ENCODE results near the gene CEP72. TPM values are rescaled to one million over a fixed set of nuclear protein-coding genes. Genes with fewer than 3 reads are reported as not detected.
"Not testable (repeated sequence)": the region's sequence is repeated elsewhere in the genome, so short reads cannot be mapped to it uniquely, and the experiment has no call there.

The CEP72 gene
- total RNA-seq, 6 experiments from 2014 or later, result 2.9 to 5.0 (median 4.0) TPM

DNA sequence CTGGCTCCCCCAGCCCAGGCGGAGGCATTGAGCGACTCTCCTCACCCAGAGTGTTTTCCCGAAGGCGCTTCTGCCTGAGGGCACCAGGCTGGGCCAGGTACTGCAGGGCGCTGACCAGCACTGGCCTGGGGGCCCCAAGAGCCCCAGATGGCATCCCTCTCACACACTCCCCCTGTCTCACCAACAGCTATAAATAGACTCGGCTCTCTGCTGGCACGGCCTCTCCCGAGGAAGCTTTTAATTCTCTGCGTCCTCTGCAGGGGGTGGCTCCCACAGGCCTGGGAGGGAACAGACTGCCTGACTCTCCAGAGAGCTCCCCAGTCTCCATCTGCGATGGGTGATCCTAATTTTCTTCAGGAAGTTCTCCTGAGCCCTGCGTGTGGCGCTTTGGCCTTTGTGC is 78.2 kb downstream of the CEP72 start:
- H3K4me3 Mint-ChIP-seq; H3K27ac Mint-ChIP-seq; DNase-seq; H3K36me3 Mint-ChIP-seq (ENCODE audit: low read depth); H3K9me3 Mint-ChIP-seq; H3K27me3 Mint-ChIP-seq (ENCODE audit: insufficient read depth); H3K4me1 Mint-ChIP-seq (ENCODE audit: low read depth): not testable (repeated sequence)

DNA sequence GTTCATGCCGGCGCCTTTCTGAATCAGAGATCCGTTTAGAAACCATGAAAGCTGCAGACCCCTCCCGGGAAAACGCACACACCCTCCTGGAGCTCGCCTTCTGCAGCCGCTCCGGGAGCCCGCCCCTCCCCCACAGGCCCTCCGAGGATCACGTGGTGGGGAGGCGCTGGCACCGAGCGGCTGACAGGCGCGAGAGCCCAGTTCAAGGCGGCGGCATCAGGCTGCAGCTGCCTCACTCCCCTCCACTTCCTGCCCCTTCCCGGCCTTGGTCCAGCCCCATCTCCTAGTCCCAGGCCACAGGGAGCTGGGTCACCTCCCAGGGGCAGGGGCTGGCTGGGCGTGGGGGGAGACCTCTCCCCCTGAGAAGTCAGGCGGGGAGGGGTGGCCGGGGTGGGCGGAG is 78.9 kb downstream of the CEP72 start:
- not testable (repeated sequence) for H3K9me3 Mint-ChIP-seq; H3K36me3 Mint-ChIP-seq (ENCODE audit: low read depth); H3K27me3 Mint-ChIP-seq (ENCODE audit: insufficient read depth); H3K4me1 Mint-ChIP-seq (ENCODE audit: low read depth); H3K4me3 Mint-ChIP-seq; H3K27ac Mint-ChIP-seq
- peak; percentile 25 for DNase-seq

DNA sequence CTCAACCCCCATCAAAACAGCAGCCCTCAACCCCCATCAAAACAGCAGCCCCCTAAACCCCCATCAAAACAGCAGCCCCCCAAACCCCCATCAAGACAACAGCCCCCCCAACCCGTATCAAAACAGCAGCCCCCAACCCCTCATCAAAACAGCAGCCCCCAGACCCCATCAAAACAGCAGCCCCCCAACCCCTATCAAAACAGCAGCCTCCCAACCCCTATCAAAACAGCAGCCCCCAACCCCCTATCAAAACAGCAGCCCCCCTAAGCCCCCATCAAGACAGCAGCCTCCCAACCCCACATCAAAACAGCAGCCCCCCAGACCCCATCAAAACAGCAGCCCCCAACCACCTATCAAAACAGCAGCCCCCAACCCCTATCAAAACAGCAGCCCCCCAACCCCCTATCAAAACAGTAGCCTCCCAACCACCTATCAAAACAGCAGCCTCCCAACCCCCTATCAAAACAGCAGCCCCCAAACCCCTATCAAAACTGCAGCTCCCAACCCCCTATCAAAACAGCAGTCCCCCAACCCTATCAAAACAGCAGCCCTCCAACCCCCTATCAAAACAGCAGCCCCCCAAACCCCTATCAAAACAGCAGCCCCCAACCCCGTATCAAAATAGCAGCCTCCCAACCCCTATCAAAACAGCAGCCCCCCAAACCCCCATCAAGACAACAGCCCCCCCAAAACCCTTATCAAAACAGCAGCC is 79.8 kb downstream of the CEP72 start:
- Mint-ChIP-seq H3K4me1 (ENCODE audit: low read depth) (no peaks in the 10 kb centered on the region), H3K27ac (no peak overlapping the region), H3K36me3 (ENCODE audit: low read depth) (no peaks in the 10 kb centered on the region), H3K9me3 (no peaks in the 10 kb centered on the region), H3K27me3 (ENCODE audit: insufficient read depth) (peaks cover 4% of the 10 kb centered on the region; the same call in 1 of the 2 replicates), H3K4me3 (peak overlapping the region; percentile 53; the same call in 1 of the 2 replicates)
- no peak for DNase-seq
- TF ChIP-seq, protein P1, sequence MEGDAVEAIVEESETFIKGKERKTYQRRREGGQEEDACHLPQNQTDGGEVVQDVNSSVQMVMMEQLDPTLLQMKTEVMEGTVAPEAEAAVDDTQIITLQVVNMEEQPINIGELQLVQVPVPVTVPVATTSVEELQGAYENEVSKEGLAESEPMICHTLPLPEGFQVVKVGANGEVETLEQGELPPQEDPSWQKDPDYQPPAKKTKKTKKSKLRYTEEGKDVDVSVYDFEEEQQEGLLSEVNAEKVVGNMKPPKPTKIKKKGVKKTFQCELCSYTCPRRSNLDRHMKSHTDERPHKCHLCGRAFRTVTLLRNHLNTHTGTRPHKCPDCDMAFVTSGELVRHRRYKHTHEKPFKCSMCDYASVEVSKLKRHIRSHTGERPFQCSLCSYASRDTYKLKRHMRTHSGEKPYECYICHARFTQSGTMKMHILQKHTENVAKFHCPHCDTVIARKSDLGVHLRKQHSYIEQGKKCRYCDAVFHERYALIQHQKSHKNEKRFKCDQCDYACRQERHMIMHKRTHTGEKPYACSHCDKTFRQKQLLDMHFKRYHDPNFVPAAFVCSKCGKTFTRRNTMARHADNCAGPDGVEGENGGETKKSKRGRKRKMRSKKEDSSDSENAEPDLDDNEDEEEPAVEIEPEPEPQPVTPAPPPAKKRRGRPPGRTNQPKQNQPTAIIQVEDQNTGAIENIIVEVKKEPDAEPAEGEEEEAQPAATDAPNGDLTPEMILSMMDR (IDR thresholded peaks at IDR 0.05), result no peak

DNA sequence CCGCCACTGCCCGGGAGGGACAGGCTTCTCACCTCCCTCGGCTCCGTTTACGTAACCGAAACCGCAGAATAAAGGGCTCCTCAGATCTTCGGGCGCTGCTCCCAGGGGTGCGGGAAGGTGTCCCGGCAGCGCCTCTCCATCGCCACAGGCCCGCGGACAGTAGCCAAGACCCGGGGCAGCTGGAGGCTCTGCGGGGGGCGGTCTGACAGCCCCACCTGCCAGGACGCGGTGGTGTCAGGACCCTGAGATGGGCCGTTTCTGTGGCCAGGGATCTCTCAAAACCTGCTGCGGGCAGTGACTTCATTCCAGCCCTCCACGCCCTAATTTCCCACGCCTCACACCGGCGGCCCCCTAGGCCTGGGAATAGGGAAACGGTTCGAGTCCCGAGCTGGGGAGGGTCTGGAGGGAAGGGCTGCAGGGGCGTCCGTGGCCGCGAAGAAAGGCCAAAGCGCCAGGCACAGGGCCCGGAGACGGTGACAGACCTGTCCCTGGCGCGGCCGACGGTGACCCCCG is 80.4 kb downstream of the CEP72 start:
- peak overlapping the region; percentile 53; the same call in 1 of the 2 replicates for H3K4me3 Mint-ChIP-seq
- not testable (repeated sequence) for H3K27ac Mint-ChIP-seq; H3K9me3 Mint-ChIP-seq; H3K4me1 Mint-ChIP-seq (ENCODE audit: low read depth); DNase-seq; H3K36me3 Mint-ChIP-seq (ENCODE audit: low read depth); H3K27me3 Mint-ChIP-seq (ENCODE audit: insufficient read depth)

DNA sequence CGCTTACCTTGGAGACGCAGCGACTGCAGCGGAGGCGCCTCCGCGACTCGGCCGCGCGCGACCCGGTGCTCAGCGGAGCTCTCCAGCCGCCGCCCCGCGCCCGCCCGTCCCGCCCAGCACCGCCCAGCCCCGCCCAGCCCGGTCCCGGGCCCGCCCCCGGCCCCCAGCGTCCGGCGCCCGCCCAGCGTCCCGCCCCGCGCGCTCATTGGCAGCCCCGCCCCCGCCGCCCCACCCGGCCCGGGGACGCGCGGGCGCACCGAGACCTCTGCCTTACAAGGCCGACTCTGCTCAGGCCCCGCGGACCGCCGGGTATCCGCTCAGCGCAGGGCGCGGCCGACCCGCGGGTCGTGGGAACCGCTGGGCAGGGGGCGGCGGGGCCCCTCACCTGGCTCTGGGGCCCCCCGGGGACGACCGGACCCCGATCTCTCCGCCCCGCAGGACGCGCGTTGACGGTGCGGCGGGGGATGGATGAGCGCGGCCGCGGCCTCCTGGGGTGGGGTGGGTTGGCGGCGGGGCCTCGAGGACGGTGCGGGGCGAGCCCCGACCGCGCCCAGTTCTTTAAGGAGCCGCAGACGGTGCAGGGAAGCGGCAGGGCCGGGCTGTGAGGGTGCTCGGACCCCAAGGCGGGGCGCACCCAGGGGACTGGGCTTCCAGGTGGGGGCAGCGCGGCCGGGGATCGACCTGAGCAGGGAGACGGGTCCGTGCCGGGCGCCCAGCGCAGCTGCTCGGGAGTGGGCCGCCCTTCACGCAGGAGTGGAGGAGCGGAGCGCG is 81.3 kb downstream of the CEP72 start, which contains the start of gene TPPP:
TPPP (minus strand) TSS at position 82 of the 771 bp plus-strand sequence. CDS start 15,292 bp downstream, outside the sequence.
- not testable (repeated sequence) for DNase-seq; H3K27me3 Mint-ChIP-seq (ENCODE audit: insufficient read depth); H3K4me1 Mint-ChIP-seq (ENCODE audit: low read depth); H3K9me3 Mint-ChIP-seq; H3K27ac Mint-ChIP-seq; H3K36me3 Mint-ChIP-seq (ENCODE audit: low read depth)
- peak within 1 kb of the TSS; percentile 69 for H3K4me3 Mint-ChIP-seq

DNA sequence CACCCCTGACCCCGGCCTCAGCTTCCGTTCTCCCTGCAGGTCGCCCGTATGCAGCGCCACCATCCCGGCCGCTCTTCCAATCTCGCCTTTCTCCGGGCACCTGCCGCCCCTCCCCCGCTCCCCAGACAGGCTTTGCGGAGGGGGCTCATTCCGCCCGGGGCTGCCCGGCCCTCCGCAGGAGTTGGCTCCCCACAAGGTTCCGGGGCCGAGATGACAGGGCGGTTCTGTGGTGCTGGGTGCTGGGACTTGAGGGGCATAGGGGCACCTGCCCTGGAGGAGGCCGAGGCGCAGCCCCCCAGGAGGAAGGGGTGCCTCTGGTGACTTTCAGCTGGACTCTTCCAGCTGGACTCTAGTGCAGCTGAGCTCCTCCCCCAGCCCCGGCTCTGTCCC is 81.9 kb downstream of the CEP72 start:
- H3K4me3 Mint-ChIP-seq, result peak overlapping the region; percentile 69
- H3K9me3 Mint-ChIP-seq; H3K27ac Mint-ChIP-seq; DNase-seq; H3K36me3 Mint-ChIP-seq (ENCODE audit: low read depth); H3K4me1 Mint-ChIP-seq (ENCODE audit: low read depth): not testable (repeated sequence)
- H3K27me3 Mint-ChIP-seq (ENCODE audit: insufficient read depth), result peaks cover 12% of the 10 kb centered on the region

DNA sequence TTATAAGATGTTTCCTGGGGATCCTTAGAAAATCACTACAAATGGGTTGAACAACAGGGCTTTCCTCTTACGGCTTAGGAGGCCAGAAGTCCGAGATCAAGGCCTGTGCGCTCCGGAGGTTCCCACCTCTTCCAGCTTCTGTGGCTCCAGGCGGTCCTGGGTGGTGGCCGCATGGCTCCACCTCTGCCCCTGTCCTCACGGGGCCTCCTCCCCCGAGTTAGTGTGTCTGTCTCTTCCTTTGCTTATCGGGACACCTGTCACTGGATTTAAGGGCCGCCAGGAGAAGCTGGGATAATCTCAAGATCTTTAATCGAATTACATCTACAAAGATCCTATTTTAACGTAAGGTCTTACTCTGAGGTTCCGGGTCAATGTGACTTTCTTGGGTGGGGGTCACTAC is 83.3 kb downstream of the CEP72 start:
- not testable (repeated sequence) for H3K4me1 Mint-ChIP-seq (ENCODE audit: low read depth); DNase-seq; H3K9me3 Mint-ChIP-seq; H3K36me3 Mint-ChIP-seq (ENCODE audit: low read depth); H3K4me3 Mint-ChIP-seq; H3K27ac Mint-ChIP-seq
- peaks cover 14% of the 10 kb centered on the region for H3K27me3 Mint-ChIP-seq (ENCODE audit: insufficient read depth)

DNA sequence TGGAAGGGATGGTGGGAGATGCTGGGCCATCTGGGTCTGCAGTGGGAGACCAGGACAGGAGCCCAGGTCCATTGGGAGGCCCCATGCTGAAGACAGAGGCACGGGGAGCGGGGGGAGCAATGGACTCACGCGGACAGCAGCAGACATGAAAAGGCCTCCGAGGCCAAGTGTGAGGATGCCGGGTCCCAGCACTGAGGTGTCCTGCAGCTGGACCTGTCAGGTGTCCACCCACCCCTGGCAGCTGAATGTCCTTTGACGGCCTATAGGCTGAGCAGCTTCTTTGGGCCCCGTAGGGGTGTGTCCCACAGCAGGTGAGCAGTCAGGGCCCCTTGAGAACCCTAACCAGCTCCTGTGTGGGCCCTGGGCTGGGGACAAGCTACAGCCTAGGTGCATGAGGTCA is 84.1 kb downstream of the CEP72 start:
- not testable (repeated sequence) for H3K27ac Mint-ChIP-seq; H3K9me3 Mint-ChIP-seq; H3K4me3 Mint-ChIP-seq; DNase-seq; H3K36me3 Mint-ChIP-seq (ENCODE audit: low read depth); H3K4me1 Mint-ChIP-seq (ENCODE audit: low read depth)
- H3K27me3 Mint-ChIP-seq (ENCODE audit: insufficient read depth), result peaks cover 18% of the 10 kb centered on the region

DNA sequence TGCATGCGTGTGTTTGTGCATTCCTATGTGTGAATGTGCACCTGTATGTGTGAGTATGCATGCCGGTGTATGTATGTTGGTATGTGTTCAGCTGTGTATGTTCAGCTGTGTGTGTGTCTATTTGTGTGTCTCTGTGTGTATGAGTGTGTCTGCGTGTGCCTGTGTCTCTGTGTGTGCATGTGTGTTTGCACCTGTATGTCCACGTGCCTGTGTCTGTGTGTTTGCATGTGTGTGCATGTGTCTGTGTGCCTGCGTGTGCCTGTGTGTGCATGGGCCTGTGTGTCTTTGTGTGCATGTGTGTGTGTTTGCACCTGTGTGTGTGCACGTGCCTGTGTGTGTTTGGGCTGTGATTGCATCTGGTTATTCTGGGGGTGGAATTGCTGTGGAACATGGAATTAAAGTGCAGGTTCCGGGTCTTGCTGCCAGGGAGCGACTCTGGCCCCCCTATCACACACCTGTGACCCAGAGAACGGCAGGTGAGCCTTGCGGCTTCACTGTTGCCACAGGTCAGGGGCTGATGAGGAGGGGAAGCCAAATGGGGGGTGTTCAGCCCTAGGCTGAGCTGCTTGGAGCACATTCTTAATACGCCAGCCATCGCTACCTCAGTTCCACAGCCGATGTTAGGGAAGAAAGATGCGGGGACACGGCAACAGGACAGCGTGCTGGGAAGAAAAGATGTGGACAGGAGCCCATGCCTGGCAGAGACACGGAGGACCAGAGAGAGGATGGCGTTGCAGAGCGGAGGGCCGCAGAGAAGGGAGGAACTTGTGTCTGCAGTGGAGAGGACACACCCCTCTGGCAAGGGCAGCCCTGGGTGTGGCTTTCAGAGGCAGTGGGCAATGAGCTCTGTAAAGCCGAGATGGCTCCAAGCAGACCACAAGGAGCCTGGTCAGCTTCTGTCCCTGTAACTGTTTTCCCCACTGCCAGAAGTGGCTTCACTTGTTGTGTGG is 84.9 kb downstream of the CEP72 start:
- H3K4me1 Mint-ChIP-seq (ENCODE audit: low read depth); H3K36me3 Mint-ChIP-seq (ENCODE audit: low read depth); H3K27ac Mint-ChIP-seq; H3K9me3 Mint-ChIP-seq; DNase-seq; H3K4me3 Mint-ChIP-seq: not testable (repeated sequence)
- peaks cover 18% of the 10 kb centered on the region for H3K27me3 Mint-ChIP-seq (ENCODE audit: insufficient read depth)

All from HFFc6 (cell line).